Stimulated activated CD8-positive, alpha-beta memory T cell treated with anti-CD3 and anti-CD28 coated beads, Interleukin-15, amount 100 ng/mL, for 24 hours (primary cell): ENCODE data around the gene ZNF397.

Experiments
- DNase-seq: peaks from one replicate; pipeline ENCODE4 v3.0.0-alpha.2; 2020; ENCODE audit warnings: low read depth

ZNF397 gene

GRCh38 chr18:35296060-35296459 is 55.2 kb downstream of the ZNF397 start:
- DNase-seq, result no peak

- no peak for DNase-seq
These were observed 62.8 kb downstream of the ZNF397 start for GRCh38 chr18:35303610-35304009.

- DNase-seq, result no peak
These were observed 65.9 kb downstream of the ZNF397 start for GRCh38 chr18:35306588-35307250.
